HUES6 (cell line): ENCODE results near the gene MYCL.

ENCODE experiments used
- H3K27ac ChIP-seq: 2 replicates; pipeline ENCODE4 v1.7.0; 2013; ENCODE audit warnings: low read depth, mild to moderate bottlenecking, low read length, inconsistent platforms
- H3K27me3 ChIP-seq: 2 replicates; pipeline ENCODE4 v1.6.1; 2013; ENCODE audit warnings: low read length; ENCODE audit not compliant: control insufficient read depth, insufficient read depth
- H3K36me3 ChIP-seq: 2 replicates; pipeline ENCODE4 v1.6.1; 2013; ENCODE audit warnings: low read length; ENCODE audit not compliant: control insufficient read depth, insufficient read depth
- H3K4me1 ChIP-seq: 2 replicates; pipeline ENCODE4 v1.6.1; 2013; ENCODE audit warnings: low read length; ENCODE audit not compliant: control insufficient read depth, insufficient read depth
- H3K4me3 ChIP-seq: 2 replicates; pipeline ENCODE4 v1.5.1; 2013; ENCODE audit warnings: low read depth, low read length
- H3K9ac ChIP-seq: one replicate; pipeline ENCODE4 v1.6.1; 2013; ENCODE audit warnings: mild to moderate bottlenecking, low read length
- H3K9me3 ChIP-seq: 2 replicates; pipeline ENCODE4 v1.6.1; 2013; ENCODE audit warnings: low read depth, low read length; ENCODE audit not compliant: control insufficient read depth, insufficient read depth

Gene MYCL

DNA sequence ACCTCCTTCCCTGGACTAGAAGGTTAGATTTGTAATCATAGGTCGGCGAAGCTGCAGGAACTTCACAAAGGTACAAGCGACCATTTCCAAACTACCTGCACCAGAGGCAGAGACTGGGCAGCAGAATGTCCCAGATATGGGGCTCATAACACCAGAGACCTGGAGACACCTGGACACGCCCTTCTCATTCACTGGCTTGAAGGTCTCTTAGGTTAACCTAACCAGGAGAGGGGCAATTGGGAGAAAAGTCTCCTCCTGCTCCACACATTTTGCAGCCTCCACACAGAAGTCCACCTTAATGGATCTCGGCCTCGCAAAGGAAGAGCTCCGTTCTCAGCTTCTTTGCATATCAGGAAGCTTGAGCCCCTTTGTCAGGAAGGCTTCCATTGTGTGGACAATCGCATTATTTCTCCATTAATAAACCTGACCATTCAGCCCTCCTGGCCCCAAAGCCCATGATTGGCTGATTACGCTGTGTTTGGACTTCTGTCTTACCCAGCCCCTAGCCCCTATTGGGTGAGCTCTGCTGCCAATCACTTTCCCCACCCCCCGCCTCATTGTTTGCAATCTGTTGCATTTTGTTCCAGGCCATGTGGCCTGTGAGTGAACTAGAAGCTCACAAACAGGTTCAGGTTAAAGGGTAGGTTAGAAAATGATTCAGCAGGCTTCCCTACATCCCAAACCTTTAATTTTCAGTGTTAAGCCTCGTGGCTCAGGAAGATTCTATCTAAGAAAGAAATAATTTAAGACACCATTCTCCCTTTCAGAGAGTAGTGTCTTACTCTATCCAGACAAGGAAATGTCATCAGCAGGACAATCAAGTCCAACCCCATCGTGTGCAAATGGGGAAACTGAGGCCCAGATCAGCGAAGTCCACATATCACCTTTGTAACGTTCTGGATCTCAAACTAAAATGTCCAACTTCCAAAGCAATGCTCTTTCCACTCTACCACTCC, 2.8 kb downstream of the MYCL start:
- Histone ChIP-seq H3K27me3 (peaks cover 19% of the 10 kb centered on the region), H3K27ac (peak overlapping the region; percentile 64), H3K4me3 (peak overlapping the region; percentile 54), H3K4me1 (peaks cover 52% of the 10 kb centered on the region), H3K36me3 (peaks cover 3% of the 10 kb centered on the region; the same call in 1 of the 2 replicates), H3K9ac (peak overlapping the region; percentile 64), H3K9me3 (no peaks in the 10 kb centered on the region)

DNA sequence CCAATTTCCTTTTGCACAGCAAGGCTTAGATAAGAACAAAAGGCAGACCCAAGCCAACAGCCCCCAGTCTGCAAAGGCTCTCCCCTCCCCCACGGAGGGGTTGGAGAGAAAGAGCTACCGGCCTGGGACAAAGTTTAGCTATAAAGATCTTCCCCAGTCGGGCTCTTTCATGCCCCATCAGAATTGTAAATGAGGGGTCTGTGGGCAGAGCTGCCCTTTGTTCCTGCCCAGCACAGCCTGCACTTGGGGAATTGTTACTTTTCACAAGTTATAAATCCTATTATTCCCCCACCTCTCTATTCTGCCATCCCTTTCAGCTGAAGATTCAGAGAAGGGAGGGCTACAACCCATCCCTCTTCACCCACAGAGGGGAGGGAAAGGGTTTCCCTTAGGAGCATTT, 3.5 kb downstream of the MYCL start:
- peak overlapping the region; percentile 54 for H3K4me3 ChIP-seq
- H3K4me1 ChIP-seq = peaks cover 59% of the 10 kb centered on the region
- no peaks in the 10 kb centered on the region for H3K9me3 ChIP-seq
- H3K9ac ChIP-seq = peak overlapping the region; percentile 64
- H3K27me3 ChIP-seq = peaks cover 12% of the 10 kb centered on the region
- peaks cover 3% of the 10 kb centered on the region; the same call in 1 of the 2 replicates for H3K36me3 ChIP-seq
- H3K27ac ChIP-seq = peak overlapping the region; percentile 64

DNA sequence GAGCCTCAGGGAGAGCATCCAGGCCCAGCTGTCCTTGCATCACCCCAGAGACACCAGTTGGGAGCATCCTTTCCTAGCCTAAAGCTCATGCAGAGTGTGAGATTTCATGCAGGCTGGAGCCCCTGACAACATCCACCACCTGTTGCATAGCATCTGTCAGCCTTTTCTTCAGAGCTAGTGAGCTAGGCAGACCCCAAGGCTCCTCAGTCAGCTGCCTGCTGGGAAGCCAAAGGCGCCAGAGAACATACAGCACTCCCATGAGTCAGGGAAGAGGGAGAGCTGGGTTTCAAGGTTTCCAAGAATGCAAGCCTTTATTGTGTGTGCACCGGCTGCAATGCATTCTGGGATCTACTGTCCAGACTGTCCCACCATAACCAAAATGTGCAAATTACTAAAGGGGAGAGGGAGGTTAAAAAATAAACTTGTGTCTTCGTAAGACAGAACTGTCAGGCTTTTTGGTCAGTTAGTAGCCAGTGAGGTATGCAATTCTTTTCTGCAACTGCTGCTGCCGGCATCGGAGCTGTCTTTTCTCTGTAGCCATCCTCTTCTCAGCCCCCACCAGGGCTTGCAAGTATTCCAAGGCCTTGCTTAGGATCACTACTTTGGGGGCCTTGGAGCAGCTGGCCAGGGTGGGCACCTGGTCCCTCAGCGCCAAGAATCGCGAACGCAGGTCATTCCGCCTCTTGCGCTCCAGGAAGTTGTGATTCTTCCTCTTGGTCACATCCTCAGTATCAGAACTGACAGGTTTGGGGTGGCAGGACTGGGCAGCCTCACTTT, 4.6 kb downstream of the MYCL start:
- Histone ChIP-seq H3K4me1 (peaks cover 65% of the 10 kb centered on the region), H3K9me3 (no peaks in the 10 kb centered on the region), H3K27ac (no peak overlapping the region), H3K36me3 (peaks cover 3% of the 10 kb centered on the region; the same call in 1 of the 2 replicates), H3K27me3 (peaks cover 1% of the 10 kb centered on the region), H3K9ac (peak overlapping the region; percentile 64), H3K4me3 (no peak overlapping the region)

- Histone ChIP-seq H3K27ac (no peak overlapping the region), H3K36me3 (peaks cover 3% of the 10 kb centered on the region; the same call in 1 of the 2 replicates), H3K27me3 (no peaks in the 10 kb centered on the region; the same call in 1 of the 2 replicates), H3K4me3 (no peak overlapping the region), H3K9me3 (no peaks in the 10 kb centered on the region), H3K4me1 (peaks cover 75% of the 10 kb centered on the region), H3K9ac (no peak overlapping the region)
Measured at GRCh38 chr1:39895731-39896480, 5.8 kb downstream of the MYCL start.

DNA sequence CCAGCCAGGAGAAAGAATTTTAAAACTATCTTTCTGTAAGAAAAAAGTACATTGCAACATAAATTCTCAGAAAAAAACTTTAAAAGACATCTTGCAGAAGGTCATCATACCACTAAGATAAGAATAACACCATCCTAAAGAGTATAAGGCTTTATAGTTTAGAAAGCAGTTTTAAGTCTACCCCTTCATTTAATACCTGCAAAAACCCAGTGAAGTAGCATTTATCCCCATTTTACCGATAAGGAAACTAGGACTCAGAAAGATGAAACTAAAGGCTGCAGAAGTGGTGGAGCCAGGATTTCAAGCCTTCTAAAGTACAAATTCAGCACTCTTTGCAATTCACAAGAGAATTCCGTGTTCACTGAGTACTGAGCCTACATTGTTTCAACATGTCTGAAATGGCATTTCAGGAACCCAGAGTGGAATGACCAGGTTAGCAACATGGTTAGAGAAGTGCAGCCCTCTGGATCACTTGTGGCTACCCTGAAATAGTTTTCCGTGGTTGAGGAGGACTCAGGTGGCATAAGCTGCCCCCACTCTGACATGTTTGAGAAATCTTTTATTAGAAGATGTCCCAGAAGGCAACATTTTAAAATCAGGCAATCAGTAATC, 6.7 kb downstream of the MYCL start:
- no peak overlapping the region for H3K27ac ChIP-seq
- H3K4me3 ChIP-seq = no peak overlapping the region
- H3K27me3 ChIP-seq = no peaks in the 10 kb centered on the region
- peaks cover 3% of the 10 kb centered on the region; the same call in 1 of the 2 replicates for H3K36me3 ChIP-seq
- H3K4me1 ChIP-seq = peaks cover 70% of the 10 kb centered on the region
- H3K9ac ChIP-seq = no peak overlapping the region
- no peaks in the 10 kb centered on the region for H3K9me3 ChIP-seq

- Histone ChIP-seq H3K4me1 (peaks cover 51% of the 10 kb centered on the region), H3K9me3 (no peaks in the 10 kb centered on the region), H3K9ac (peak overlapping the region; percentile 62), H3K27me3 (no peaks in the 10 kb centered on the region), H3K27ac (peak overlapping the region; percentile 75; the same call in 1 of the 2 replicates), H3K36me3 (peaks cover 3% of the 10 kb centered on the region; the same call in 1 of the 2 replicates), H3K4me3 (peak overlapping the region; percentile 43)
Measured at GRCh38 chr1:39892601-39893595, 8.8 kb downstream of the MYCL start.

DNA sequence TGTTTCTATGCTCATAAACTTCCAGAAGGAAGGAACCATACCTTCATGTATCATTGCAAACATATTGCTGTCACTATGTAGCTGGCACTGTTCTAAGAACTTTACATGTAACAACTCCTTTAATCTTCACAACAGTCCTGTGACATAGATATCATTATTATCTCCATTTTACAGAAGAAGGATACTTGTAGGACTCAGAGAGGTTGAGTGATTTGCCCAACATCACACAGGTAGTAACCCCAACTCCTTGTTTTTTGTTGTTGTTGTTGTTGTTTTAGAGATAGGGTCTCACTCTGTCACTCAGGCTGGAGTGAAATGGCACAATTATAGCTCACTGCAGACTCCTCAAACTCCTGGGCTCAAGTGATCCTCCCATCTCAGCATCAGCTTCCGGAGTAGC, 10.8 kb downstream of the MYCL start:
- no peak overlapping the region for H3K9ac ChIP-seq
- H3K9me3 ChIP-seq = no peaks in the 10 kb centered on the region
- peaks cover 33% of the 10 kb centered on the region for H3K4me1 ChIP-seq
- H3K27me3 ChIP-seq = no peaks in the 10 kb centered on the region
- H3K27ac ChIP-seq = no peak overlapping the region
- no peaks in the 10 kb centered on the region for H3K36me3 ChIP-seq
- H3K4me3 ChIP-seq = no peak overlapping the region

- Histone ChIP-seq H3K9me3 (no peaks in the 10 kb centered on the region), H3K9ac (no peak overlapping the region), H3K4me3 (no peak overlapping the region), H3K4me1 (peaks cover 33% of the 10 kb centered on the region), H3K36me3 (no peaks in the 10 kb centered on the region), H3K27ac (no peak overlapping the region), H3K27me3 (no peaks in the 10 kb centered on the region)
Measured at GRCh38 chr1:39890273-39890672, 11.4 kb downstream of the MYCL start.

DNA sequence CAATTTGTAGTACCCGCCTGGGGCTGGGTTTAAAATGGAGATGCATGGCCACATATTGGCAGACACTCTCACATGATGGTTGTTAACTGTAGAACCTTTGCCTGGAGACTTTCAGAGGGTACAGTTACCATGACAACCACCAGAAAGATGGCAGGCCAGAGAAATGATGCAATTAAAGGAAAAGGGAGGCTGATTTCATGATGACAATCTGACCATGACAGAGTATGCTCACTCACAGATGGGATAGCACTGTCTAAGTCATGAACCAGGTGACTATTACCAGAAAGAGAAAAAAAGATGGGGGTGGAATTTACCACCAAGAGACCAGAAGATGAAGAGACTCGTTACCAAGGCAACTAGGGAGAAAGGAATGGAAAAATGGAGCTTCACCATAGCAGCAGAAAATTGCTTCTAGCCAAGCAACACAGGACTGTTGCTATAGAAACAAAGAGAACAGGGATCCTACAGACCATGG, 14.9 kb downstream of the MYCL start:
- Histone ChIP-seq H3K27ac (no peak overlapping the region), H3K4me1 (peaks cover 14% of the 10 kb centered on the region), H3K27me3 (no peaks in the 10 kb centered on the region), H3K9me3 (no peaks in the 10 kb centered on the region), H3K4me3 (no peak overlapping the region), H3K9ac (no peak overlapping the region), H3K36me3 (no peaks in the 10 kb centered on the region)
